Type B pancreatic cell (in vitro differentiated cells): Measurements from ENCODE around the gene MAGI1. TPM values are rescaled to one million over a fixed set of nuclear protein-coding genes. Genes with fewer than 3 reads are reported as not detected.

Experiments
- DNase-seq: peaks from one replicate; pipeline ENCODE4 v3.0.0; 2021; ENCODE audit warnings: mixed read lengths; ENCODE audit not compliant: unreplicated experiment; ENCODE audit errors: extremely low spot score
- H3K27ac Mint-ChIP-seq: 2 replicates; pipeline ENCODE4 v1.8.0; 2021; ENCODE audit warnings: mild to moderate bottlenecking, mixed read lengths
- H3K27me3 Mint-ChIP-seq: 2 replicates; pipeline ENCODE4 v1.8.0; 2021; ENCODE audit warnings: mixed read lengths
- H3K36me3 Mint-ChIP-seq: 2 replicates; pipeline ENCODE4 v1.8.0; 2021; ENCODE audit warnings: mixed read lengths
- H3K4me1 Mint-ChIP-seq: one replicate; pipeline ENCODE4 v1.8.0; 2021; ENCODE audit warnings: mixed read lengths; ENCODE audit not compliant: unreplicated experiment
- H3K4me3 Mint-ChIP-seq: 2 replicates; pipeline ENCODE4 v1.8.0; 2021; ENCODE audit warnings: mild to moderate bottlenecking, mixed read lengths
- H3K9me3 Mint-ChIP-seq: 2 replicates; pipeline ENCODE4 v1.8.0; 2021; ENCODE audit warnings: mixed read lengths
- total RNA-seq: library from RNA; stranded (reverse); gene quantifications from 2 replicates; pipeline ENCODE4 v1.2.1, GENCODE V29; 2021; ENCODE audit warnings: low replicate concordance
- TF ChIP-seq, protein P1 (sequence below): fragments of 200-600 bp; sonication (generic); conservative IDR thresholded peaks from 2 replicates; pipeline ENCODE4 v1.5.0; 2021; ENCODE audit warnings: antibody characterized with exemption, mild to moderate bottlenecking

Gene MAGI1
- total RNA-seq, 1 donor from 2014 or later = 53.1 TPM

DNA sequence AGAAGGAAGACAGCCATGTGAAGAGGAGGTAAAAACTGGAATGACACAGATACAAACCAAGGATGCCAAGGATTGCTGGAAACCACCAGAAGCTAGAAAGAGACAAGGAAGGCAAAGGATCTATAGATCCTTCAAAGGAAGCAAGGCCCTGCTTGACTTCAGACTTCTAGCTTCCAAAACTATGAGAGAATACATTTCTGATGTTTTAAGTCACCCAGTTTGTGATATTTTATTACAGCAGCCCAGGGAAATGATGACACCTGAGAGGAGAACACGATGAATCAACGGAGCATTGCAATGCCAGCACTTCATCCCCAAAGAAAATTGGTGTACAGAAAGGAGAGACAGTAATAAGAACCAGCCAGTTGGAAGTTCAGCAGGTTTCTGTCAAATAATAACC is 116.3 kb downstream of the MAGI1 start:
- H3K4me1 Mint-ChIP-seq = peaks cover 20% of the 10 kb centered on the region
- H3K4me3 Mint-ChIP-seq = no peak overlapping the region
- H3K36me3 Mint-ChIP-seq = peaks cover 6% of the 10 kb centered on the region
- H3K9me3 Mint-ChIP-seq = peaks cover 11% of the 10 kb centered on the region
- no peaks in the 10 kb centered on the region for H3K27me3 Mint-ChIP-seq
- no peak for DNase-seq
- TF ChIP-seq, protein P1, sequence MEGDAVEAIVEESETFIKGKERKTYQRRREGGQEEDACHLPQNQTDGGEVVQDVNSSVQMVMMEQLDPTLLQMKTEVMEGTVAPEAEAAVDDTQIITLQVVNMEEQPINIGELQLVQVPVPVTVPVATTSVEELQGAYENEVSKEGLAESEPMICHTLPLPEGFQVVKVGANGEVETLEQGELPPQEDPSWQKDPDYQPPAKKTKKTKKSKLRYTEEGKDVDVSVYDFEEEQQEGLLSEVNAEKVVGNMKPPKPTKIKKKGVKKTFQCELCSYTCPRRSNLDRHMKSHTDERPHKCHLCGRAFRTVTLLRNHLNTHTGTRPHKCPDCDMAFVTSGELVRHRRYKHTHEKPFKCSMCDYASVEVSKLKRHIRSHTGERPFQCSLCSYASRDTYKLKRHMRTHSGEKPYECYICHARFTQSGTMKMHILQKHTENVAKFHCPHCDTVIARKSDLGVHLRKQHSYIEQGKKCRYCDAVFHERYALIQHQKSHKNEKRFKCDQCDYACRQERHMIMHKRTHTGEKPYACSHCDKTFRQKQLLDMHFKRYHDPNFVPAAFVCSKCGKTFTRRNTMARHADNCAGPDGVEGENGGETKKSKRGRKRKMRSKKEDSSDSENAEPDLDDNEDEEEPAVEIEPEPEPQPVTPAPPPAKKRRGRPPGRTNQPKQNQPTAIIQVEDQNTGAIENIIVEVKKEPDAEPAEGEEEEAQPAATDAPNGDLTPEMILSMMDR = no peak
- H3K27ac Mint-ChIP-seq = no peak overlapping the region

GRCh38 chr3:65919826-65920225 is 118.9 kb downstream of the MAGI1 start:
- H3K36me3 Mint-ChIP-seq = peaks cover 8% of the 10 kb centered on the region
- peaks cover 11% of the 10 kb centered on the region for H3K4me1 Mint-ChIP-seq
- TF ChIP-seq, protein P1 = no peak
- no peak overlapping the region for H3K27ac Mint-ChIP-seq
- H3K4me3 Mint-ChIP-seq = no peak overlapping the region
- peaks cover 13% of the 10 kb centered on the region for H3K9me3 Mint-ChIP-seq
- no peak for DNase-seq
- H3K27me3 Mint-ChIP-seq = no peaks in the 10 kb centered on the region

DNA sequence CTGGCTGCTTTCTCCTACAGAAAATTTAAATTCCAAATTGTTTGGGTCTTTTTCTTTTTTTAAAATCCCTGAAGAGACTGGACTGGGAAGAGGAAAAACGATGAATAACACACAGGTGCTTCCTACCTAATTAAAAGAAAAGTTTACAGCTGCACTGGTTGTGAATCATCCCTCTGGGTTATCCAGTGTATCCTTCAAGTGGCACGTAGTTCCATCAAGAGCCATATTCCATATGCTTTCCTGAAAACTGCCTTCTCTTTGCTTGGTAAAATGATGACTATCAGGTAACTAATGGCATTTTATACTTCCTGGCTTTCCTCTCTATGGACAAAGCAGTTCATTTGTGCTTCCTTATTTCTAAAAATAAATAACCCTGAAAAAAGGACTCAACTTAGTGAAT is 123.2 kb downstream of the MAGI1 start:
- DNase-seq = no peak
- H3K9me3 Mint-ChIP-seq = peaks cover 13% of the 10 kb centered on the region
- peaks cover 10% of the 10 kb centered on the region for H3K4me1 Mint-ChIP-seq
- H3K36me3 Mint-ChIP-seq = peaks cover 8% of the 10 kb centered on the region
- TF ChIP-seq, protein P1 = no peak
- no peak overlapping the region for H3K4me3 Mint-ChIP-seq
- no peaks in the 10 kb centered on the region for H3K27me3 Mint-ChIP-seq
- no peak overlapping the region for H3K27ac Mint-ChIP-seq

DNA sequence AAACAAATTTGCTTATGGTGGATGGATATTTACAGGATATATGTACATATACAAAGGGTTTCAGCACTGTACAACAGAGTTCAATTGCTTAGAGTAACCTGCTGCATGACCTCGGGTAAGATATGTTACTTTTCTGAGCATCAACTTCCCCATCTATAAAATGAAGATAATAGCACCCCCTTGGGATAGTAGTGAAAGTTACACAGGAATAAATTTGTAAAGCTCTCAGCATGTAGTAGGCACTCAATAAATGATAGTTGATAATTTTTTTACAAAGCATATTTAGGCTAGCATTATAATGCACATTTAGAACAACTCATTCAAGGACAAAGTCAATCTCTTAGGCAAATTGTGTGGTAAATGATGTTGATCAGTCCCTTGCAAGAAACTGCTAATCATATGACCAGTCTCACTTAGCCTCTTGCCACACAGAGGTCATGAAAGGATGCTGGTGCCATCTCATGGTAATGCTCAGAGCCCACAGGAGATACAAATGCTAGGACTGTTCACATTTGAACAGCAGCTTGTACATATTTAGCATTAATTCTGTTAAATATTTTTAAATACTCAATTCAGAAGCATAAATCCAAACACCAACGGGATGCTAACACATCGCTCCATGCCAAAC is 123.9 kb downstream of the MAGI1 start:
- Mint-ChIP-seq H3K9me3 (peaks cover 13% of the 10 kb centered on the region), H3K27me3 (no peaks in the 10 kb centered on the region), H3K4me1 (peaks cover 5% of the 10 kb centered on the region), H3K27ac (no peak overlapping the region), H3K4me3 (no peak overlapping the region), H3K36me3 (peaks cover 8% of the 10 kb centered on the region)
- no peak for DNase-seq
- TF ChIP-seq, protein P1 = no peak

GRCh38 chr3:65914032-65914739 is 124.5 kb downstream of the MAGI1 start:
- Mint-ChIP-seq H3K36me3 (peaks cover 8% of the 10 kb centered on the region), H3K4me1 (no peaks in the 10 kb centered on the region), H3K4me3 (no peak overlapping the region), H3K9me3 (peaks cover 9% of the 10 kb centered on the region), H3K27me3 (no peaks in the 10 kb centered on the region), H3K27ac (no peak overlapping the region)
- no peak for DNase-seq
- TF ChIP-seq, protein P1 = no peak
